A673 (cell line): ENCODE results near the gene PROSER2. TPM values are rescaled to one million over a fixed set of nuclear protein-coding genes. Genes with fewer than 3 reads are reported as not detected.

ENCODE experiments used
- BruUV-seq: library from RNA; stranded (reverse); fragments of 400-500 nt; replicated peaks from 2 replicates; lab custom pipeline; 2021; lab: Mats Ljungman, UMichigan
- CTCF ChIA-PET: fragments of 300-600 bp; sonication (Branson Sonifier 250); formaldehyde crosslinking; loops from one replicate; lab custom pipeline; 2022; ENCODE audit warnings: antibody characterized with exemption; lab: Charles Lee
- POLR2A ChIA-PET: fragments of 300-600 bp; sonication (Branson Sonifier 250); formaldehyde crosslinking; loops from one replicate; lab custom pipeline; 2022; ENCODE audit warnings: antibody characterized with exemption; ENCODE audit not compliant: low non-redundant PET; lab: Charles Lee
- DNase-seq: peaks from one replicate; pipeline ENCODE4 v3.0.0-alpha.2; 2015; ENCODE audit warnings: low spot score
- H3K27ac ChIP-seq: fragments of 200-600 bp; sonication (generic); 2 replicates; pipeline ENCODE4 v1.5.1; 2016; ENCODE audit warnings: mixed run types, low read depth, mild to moderate bottlenecking, mixed read lengths, antibody characterized with exemption, low read length; ENCODE audit not compliant: poor library complexity, severe bottlenecking
- H3K27me3 ChIP-seq: fragments of 200-600 bp; sonication (generic); replicated peaks from 2 replicates; pipeline ENCODE4 v1.6.1; 2017; ENCODE audit warnings: mixed run types, low read depth, mild to moderate bottlenecking, mixed read lengths, antibody characterized with exemption, low read length; ENCODE audit not compliant: insufficient read depth, poor library complexity
- H3K36me3 ChIP-seq: fragments of 200-600 bp; sonication (generic); 2 replicates; pipeline ENCODE4 v1.6.1; 2016; ENCODE audit warnings: mixed run types, mild to moderate bottlenecking, mixed read lengths, antibody characterized with exemption, low read length; ENCODE audit not compliant: insufficient read depth, poor library complexity, severe bottlenecking
- H3K4me1 ChIP-seq: fragments of 200-600 bp; sonication (generic); 2 replicates; pipeline ENCODE4 v1.6.1; 2017; ENCODE audit warnings: mixed run types, mild to moderate bottlenecking, mixed read lengths, antibody characterized with exemption, low read length; ENCODE audit not compliant: insufficient read depth, poor library complexity, severe bottlenecking
- H3K4me3 ChIP-seq: fragments of 200-600 bp; sonication (generic); 2 replicates; pipeline ENCODE4 v1.5.1; 2016; ENCODE audit warnings: low read depth, mixed run types, mild to moderate bottlenecking, mixed read lengths, low read length; ENCODE audit not compliant: poor library complexity, severe bottlenecking
- H3K9me3 ChIP-seq: fragments of 200-600 bp; sonication (generic); 2 replicates; pipeline ENCODE4 v1.6.1; 2016; ENCODE audit warnings: mixed run types, low read depth, mild to moderate bottlenecking, mixed read lengths, antibody characterized with exemption, low read length; ENCODE audit not compliant: poor library complexity, severe bottlenecking
- EZH2 ChIP-seq: fragments of 200-600 bp; sonication (generic); IDR thresholded peaks from 2 replicates; pipeline ENCODE4 v1.6.1; 2017; ENCODE audit warnings: borderline replicate concordance, low read depth, mild to moderate bottlenecking, mixed read lengths, antibody characterized with exemption, low read length; ENCODE audit not compliant: poor library complexity, severe bottlenecking
- intact Hi-C: fragments of 100-400 bp; cut with micrococcal nuclease; formaldehyde crosslinking; loops from one replicate; pipeline ENCODE4 v1.10.0; 2022; ENCODE audit not compliant: unreplicated experiment
- total RNA-seq: library from RNA; stranded (reverse); gene quantifications from 2 replicates; pipeline ENCODE4 v1.2.3, GENCODE V29; 2021
- TF ChIP-seq, protein P1 (sequence below): fragments of 300-800, 200-600 bp; sonication (generic); conservative IDR thresholded peaks from 2 replicates; pipeline ENCODE4 v1.5.1; 2017; ENCODE audit warnings: low read depth, mild to moderate bottlenecking, antibody characterized with exemption, low read length, moderate library complexity, mixed read lengths

The PROSER2 gene
- total RNA-seq, 1 experiment from 2014 or later, result 40.4 TPM

- POLR2A ChIA-PET, result no interaction called here
- no TSS peak for BruUV-seq
These were observed 47.3 kb downstream of the PROSER2 start for GRCh38 chr10:11870461-11870780.

DNA sequence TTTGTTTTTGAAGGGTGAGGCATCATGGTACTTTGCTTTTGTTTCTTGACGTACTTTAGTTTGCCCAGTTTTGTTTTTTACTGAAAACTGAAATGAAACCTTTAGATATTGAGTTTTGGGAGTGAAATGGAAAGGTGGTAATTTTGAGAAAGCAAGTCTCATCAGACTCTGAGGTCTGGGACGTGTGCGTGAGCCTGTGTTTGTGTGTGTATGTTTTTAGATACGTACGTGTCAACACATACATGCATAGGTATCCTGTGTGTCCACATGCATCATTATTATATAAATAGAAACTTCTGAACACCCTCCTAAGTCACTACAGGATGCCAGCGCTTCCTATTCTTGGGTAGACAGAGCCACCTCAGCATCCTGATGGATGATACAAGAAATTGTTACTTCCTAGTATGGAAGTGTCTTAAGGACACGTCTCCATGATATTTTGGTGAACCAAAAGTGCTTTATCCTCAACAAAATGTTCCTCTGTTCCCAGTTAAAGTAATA, 47.8 kb downstream of the PROSER2 start:
- TF ChIP-seq, protein P1, sequence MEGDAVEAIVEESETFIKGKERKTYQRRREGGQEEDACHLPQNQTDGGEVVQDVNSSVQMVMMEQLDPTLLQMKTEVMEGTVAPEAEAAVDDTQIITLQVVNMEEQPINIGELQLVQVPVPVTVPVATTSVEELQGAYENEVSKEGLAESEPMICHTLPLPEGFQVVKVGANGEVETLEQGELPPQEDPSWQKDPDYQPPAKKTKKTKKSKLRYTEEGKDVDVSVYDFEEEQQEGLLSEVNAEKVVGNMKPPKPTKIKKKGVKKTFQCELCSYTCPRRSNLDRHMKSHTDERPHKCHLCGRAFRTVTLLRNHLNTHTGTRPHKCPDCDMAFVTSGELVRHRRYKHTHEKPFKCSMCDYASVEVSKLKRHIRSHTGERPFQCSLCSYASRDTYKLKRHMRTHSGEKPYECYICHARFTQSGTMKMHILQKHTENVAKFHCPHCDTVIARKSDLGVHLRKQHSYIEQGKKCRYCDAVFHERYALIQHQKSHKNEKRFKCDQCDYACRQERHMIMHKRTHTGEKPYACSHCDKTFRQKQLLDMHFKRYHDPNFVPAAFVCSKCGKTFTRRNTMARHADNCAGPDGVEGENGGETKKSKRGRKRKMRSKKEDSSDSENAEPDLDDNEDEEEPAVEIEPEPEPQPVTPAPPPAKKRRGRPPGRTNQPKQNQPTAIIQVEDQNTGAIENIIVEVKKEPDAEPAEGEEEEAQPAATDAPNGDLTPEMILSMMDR, result no peak
- TF ChIP-seq EZH2, result no peak
- no peaks in the 10 kb centered on the region for H3K9me3 ChIP-seq
- no peak overlapping the region for H3K4me3 ChIP-seq
- DNase-seq, result no peak
- intact Hi-C loops, result loop anchor here (10.0 kb wide), 1 partner anchor 76 kb away; no protein-coding TSS in a partner anchor
- H3K36me3 ChIP-seq, result peaks cover 38% of the 10 kb centered on the region
- H3K4me1 ChIP-seq, result peaks cover 24% of the 10 kb centered on the region
- CTCF ChIA-PET, result no interaction called here
- H3K27me3 ChIP-seq, result no peaks in the 10 kb centered on the region
- BruUV-seq, result no TSS peak
- POLR2A ChIA-PET, result no interaction called here
- H3K27ac ChIP-seq, result peak overlapping the region; percentile 29

More at GRCh38 chr10:11870461-11870780, 47.3 kb downstream of the PROSER2 start:
- H3K36me3 ChIP-seq, result peaks cover 43% of the 10 kb centered on the region
- no peak for DNase-seq
- intact Hi-C loops, result loop anchor here (10.0 kb wide), 1 partner anchor 76 kb away; no protein-coding TSS in a partner anchor
- peaks cover 19% of the 10 kb centered on the region for H3K4me1 ChIP-seq
- H3K27ac ChIP-seq, result peak overlapping the region; percentile 29
- no peaks in the 10 kb centered on the region for H3K27me3 ChIP-seq
- no peak for TF ChIP-seq EZH2
- TF ChIP-seq, protein P1, result no peak
- H3K9me3 ChIP-seq, result no peaks in the 10 kb centered on the region
- H3K4me3 ChIP-seq, result no peak overlapping the region
- CTCF ChIA-PET, result no interaction called here

- H3K27me3 ChIP-seq, result no peaks in the 10 kb centered on the region
These were observed 48.3 kb downstream of the PROSER2 start for GRCh38 chr10:11871466-11871865.

More at GRCh38 chr10:11871466-11871865, 48.3 kb downstream of the PROSER2 start:
- TF ChIP-seq, protein P1, result no peak
- TF ChIP-seq EZH2, result no peak
- Histone ChIP-seq H3K27ac (peak overlapping the region; percentile 29), H3K4me1 (peaks cover 29% of the 10 kb centered on the region), H3K9me3 (no peaks in the 10 kb centered on the region), H3K36me3 (peaks cover 33% of the 10 kb centered on the region), H3K4me3 (no peak overlapping the region)
- CTCF ChIA-PET, result no interaction called here
- POLR2A ChIA-PET, result no interaction called here
- intact Hi-C loops, result loop anchor here (10.0 kb wide), 1 partner anchor 77 kb away; no protein-coding TSS in a partner anchor
- BruUV-seq, result no TSS peak
- no peak for DNase-seq
